MM.1S (cell line): Measurements from ENCODE around the gene POLD2.

Source experiments
- EZH2 ChIP-seq: fragments of 300-600 bp; sonication (generic); optimal IDR thresholded peaks from 2 replicates; pipeline ENCODE3; 2017; ENCODE audit warnings: low read depth, mild to moderate bottlenecking, antibody characterized with exemption, low read length, mixed read lengths
- EZH2phosphoT487 ChIP-seq: fragments of 300-600 bp; sonication (generic); IDR thresholded peaks from 2 replicates; pipeline ENCODE4 v1.6.1; 2018; ENCODE audit warnings: antibody characterized with exemption, low read length
- TF ChIP-seq, protein P1 (sequence below): fragments of 300-600 bp; sonication (generic); IDR thresholded peaks from 2 replicates; pipeline ENCODE4 v1.5.1; 2016; ENCODE audit warnings: antibody characterized with exemption, low read length, mixed read lengths

DNA sequence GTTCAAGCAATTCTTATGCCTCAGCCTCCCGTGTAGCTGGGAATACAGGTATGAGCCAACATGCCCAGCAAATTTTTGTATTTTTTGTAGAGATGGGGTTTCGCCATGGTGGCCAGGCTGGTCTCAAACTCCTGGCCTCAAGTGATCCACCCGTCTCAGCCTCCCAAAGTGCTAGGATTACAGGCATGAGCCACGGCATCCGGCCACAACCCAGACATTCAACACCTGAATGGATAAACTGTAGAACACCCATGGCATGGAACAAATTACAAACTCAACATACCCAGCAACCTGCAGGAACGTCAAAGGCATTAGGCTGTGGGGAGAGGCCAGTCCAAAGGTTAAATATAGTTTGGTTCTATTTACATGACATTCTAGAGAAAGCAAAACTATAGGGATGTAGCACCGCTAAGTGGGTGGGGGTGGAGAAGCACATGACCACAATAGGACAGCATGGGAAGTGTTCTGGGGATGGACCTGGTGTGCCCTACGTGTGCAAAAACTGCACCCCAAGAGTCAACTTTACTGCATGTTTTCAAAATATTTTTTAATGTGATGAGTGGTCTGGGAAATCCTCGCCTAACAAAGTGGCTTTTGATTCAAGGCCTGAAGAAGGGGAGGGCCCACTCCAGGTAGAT is 51.5 kb downstream of the POLD2 start:
- TF ChIP-seq, protein P1, sequence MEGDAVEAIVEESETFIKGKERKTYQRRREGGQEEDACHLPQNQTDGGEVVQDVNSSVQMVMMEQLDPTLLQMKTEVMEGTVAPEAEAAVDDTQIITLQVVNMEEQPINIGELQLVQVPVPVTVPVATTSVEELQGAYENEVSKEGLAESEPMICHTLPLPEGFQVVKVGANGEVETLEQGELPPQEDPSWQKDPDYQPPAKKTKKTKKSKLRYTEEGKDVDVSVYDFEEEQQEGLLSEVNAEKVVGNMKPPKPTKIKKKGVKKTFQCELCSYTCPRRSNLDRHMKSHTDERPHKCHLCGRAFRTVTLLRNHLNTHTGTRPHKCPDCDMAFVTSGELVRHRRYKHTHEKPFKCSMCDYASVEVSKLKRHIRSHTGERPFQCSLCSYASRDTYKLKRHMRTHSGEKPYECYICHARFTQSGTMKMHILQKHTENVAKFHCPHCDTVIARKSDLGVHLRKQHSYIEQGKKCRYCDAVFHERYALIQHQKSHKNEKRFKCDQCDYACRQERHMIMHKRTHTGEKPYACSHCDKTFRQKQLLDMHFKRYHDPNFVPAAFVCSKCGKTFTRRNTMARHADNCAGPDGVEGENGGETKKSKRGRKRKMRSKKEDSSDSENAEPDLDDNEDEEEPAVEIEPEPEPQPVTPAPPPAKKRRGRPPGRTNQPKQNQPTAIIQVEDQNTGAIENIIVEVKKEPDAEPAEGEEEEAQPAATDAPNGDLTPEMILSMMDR = no peak
- TF ChIP-seq EZH2 (no peak), EZH2phosphoT487 (no peak)
